ELR (cell line): ENCODE measurements around the gene SYNE1.
"Not testable (repeated sequence)": the region's sequence is repeated elsewhere in the genome, so short reads cannot be mapped to it uniquely, and the experiment has no call there.

Experiments used
- DNase-seq: peaks from one replicate; pipeline ENCODE4 v3.0.0-alpha.2; 2015; ENCODE audit warnings: low read depth

SYNE1 gene

DNA sequence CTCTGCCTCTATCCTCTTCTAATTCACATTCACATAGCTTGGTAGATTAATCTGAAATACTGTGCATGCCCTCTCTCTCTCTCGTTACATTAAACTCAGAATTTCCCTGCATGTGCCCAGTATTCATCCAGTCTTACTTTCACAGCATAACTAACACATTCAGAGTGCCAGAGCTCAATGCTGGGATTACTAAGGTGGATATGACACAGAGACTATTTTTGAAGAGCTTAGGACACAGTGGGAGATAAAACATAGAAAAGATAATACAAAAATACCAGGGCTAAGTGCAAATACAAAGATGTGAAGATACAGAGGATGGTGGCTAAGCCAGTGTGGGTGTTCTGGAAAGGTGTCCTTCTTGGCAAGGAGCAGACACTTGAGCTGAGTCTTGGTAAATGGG, 6.3 kb downstream of the SYNE1 start:
- no peak for DNase-seq

DNA sequence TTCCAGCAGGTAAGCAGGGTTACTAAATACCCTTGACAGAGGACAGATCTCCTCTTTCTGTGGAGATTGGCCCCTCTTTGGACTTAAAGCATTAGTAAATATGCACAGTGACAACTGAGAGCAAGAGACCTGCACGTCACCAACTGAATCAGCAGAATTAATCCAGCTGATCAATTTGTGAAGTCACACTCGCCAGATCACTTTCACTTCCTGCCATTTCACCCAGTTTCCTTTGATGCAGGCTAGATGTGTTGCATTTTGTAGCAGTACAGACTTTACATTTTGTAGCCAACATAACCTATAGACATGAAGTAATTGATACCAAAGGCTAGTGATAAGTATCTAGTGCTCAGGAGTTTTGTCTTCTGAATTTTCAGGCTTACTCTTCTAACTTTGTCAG, 11.9 kb downstream of the SYNE1 start:
- DNase-seq = no peak

DNA sequence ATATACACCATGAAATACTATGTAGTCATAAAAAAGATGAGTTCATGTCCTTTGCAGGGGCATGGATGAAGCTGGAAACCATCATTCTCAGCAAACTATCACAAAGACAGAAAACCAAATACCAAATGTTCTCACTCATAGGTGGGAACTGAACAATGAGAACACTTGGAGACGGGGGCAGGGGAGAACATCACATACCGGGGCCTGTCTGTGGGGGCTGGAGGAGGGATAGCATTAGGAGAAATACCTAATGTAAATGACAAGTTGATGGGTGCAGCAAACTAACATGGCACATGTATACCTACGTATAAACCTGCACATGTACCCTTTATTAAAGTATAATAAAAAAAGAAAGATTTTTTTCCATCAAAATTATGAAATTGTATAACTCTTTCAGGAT, 22.4 kb downstream of the SYNE1 start:
- DNase-seq = not testable (repeated sequence)

DNA sequence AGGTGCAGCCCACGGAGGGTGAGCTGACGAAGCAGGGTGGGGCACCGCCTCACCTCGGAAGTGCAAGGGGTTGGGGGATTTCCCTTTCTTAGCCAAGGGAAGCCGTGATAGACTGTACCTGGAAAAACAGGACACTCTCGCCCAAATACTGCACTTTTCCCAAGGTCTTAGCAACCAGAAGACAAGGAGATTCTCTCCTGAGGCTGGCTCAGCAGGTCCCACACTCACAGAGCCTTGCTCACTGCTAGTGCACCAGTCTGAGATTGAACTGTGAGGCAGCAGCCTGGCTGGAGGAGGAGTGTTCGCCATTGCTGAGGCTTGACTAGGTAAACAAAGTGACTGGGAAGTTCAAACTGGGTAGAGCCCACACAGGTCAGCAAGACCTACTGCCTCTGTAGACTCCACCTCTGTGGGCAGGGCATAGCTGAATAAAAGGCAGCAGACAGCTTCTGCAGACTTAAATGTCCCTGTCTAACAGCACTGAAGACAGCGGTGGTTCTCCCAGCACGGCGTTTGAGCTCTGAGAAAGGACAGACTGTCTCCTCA, 28.0 kb downstream of the SYNE1 start:
- no peak for DNase-seq

DNA sequence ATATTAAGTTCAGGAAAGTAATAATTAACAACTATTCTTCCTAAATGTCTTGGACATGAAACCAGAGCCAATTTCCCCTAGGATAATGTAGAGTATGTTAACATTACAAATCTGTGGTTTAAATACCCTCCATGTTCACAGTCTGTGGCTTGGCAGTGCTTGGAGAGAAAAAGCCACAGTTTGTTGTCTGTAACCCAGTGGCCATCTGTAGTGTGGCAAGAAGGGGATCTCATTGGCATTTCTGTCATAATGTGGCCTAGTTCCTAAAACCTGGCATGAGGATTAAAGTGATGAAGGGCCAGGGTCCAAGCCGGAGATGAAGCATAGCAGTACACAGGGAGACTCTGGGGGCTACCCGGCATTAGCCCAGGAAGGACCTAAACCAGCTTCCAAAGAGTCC, 31.2 kb downstream of the SYNE1 start:
- no peak for DNase-seq

DNA sequence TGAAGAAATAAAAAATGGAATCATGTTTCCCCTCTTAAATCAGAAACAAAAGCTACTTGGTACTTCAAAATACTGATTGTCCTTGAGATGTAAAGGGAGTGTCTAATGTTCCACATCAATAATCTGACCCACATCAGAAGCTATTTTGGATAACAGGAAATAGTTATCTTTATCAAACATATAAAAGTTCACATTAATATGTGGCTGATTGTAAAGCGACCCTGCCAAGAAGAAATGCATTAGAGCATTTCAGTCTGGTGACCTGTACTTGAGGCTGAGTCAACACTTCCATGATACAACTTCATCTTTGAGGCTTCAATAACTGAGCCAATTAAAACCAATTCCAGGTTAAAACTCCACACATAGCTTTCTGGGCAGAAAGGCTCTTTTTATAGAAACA, 31.8 kb downstream of the SYNE1 start:
- no peak for DNase-seq

DNA sequence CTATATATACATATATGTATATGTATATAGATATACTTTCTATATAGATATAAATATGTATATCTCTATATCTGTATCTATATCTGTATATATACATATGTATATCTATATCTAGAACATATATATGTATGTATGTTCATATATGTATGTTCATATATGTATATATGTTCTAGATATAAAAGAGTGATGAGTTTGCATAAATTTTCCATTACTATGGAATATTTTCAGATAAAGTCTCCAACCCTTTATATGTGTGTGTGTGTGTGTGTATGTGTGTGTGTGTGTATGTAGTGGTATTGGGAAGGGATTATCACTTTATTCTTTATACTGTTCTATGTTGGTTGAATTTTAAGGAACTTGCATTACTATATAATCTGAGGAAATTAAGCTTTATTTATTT, 33.3 kb downstream of the SYNE1 start:
- DNase-seq = no peak

DNA sequence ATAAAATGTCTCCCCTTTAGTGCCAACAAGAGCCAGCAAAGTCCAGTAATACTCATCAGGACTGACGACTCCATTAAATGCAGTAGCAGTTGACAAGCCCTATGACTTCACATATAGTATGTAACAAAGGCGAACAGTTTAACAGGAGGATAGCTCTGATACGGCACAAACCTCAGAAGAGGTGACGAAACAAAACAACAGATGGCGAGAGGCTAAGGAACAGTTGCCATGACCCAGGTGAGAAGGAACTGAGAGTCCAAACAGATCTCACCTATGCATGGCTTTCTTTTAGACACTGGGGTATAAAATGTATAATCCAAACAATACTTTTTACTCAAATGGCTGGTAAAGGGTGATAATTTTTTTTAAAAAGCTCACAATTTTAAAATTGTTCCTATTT, 37.1 kb downstream of the SYNE1 start:
- DNase-seq = no peak

DNA sequence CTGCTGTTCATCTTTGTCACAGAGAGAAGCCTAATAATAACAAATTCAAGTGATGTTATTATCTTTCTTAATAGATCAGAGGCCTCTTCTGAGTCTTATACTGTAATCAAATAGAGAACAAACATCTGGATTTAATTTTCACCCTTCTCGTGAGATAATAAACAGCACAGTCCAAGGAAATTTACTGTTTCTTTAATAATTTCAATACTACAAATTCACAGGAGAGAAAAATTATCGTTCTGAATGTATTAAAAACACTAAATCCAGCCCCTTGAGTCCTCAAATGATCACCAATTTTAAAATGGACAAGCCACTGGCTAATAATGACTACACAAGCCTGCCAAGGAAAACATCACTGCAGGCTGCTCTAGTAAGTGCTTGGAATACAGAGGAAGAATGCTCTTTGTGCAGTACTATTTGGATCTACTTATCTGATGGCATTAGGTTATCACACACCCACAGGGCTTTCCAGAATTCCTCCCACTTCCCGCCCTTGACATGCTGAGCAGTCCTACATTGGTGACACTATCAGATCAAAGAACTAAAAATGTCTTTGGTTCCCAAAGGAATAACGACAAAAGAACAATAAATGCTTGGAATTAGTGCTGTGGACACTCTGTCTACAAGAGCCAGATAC, 38.1 kb downstream of the SYNE1 start:
- DNase-seq = no peak

DNA sequence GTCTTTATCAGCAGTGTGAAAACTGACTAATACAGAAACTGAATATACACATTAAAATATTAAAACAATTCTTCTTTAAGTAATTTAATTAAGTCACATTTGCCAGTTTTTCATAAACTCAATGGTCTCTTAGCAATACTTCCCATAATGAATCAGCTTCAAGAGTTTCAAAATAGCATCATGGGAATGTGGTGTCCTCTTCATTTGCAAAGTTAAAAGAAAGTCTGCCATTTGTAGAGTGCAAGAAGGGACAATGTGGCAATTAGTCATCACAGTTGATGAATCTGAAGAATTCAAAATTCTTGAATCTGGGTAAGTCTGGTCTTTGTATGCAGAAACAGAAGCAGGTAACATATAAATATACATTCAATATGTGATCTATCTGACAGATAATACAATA, 38.7 kb downstream of the SYNE1 start:
- no peak for DNase-seq

DNA sequence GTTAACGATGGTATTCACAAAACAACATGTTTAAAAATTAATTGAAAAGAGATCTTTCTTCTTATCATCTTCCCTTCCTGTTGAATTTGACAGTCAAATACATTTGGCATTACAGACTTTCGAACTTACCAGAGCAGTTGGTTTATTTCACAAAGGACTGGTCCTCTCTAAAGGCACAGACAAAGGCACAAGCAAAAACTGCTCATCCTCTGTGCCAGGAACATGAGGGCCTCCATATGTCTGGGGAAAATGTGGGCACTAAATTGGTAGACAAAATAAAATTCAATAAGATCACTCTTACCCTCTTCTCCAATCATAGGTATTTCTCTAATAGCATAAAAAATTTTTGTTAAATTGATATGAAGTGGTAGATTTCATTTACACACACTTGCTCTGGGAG, 40.4 kb downstream of the SYNE1 start:
- no peak for DNase-seq

DNA sequence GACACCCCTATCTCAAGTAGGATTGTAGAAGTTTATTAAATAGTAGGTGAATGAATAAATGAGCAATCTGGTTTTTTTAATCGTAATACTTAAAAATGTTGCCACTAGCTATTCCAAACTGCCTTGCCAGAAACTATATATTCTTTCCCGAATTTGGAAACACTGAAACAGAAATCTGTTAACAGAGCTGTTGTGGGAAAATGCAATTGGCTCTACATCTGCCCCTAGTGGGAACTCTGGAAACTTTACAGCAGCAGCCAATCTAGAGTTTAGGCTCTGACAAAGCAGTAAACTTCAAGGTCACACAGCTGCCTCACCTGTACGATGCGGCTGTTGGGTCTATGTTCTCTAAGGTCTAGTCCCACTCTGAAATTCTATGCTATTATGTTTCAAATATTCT, 41.7 kb downstream of the SYNE1 start:
- peak; percentile 30 for DNase-seq

DNA sequence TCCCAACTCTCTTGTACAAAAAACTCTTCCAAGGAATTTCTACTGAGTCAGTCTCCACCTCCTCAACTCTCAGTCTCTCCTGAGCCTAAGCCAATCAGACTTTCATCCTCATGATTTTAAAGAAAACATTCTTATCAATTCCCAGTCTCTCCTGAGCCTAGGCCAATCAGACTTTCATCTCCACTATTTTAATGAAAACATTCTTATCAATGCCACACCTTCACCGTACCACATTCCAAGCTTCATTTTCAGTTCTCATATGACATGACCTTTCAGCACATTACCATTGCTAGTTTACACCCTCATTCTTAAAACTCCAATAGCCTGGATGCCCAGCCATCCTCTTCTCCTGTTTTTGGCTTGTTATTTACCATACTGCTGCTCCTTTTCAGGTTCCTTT, 42.5 kb downstream of the SYNE1 start:
- DNase-seq = no peak

DNA sequence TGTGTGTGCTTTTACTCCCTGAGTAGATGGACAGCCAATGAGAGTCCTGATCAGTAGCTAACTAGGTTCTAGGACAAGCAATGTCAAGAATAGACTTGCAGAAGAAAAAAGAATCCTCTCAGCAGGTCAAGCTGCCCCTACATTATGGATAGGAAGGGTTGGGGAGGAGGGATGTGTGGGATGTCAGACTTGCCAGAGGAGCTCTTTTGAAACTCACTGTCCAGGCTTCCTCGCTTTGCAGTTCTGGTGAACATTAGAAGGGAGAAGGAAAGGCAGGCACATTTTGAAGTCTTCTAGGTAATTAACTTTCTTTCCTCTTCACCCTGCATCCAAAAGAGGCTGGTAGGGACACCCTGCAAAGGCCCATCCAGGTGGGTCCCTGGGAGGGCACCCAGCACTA, 48.7 kb downstream of the SYNE1 start:
- DNase-seq = no peak

DNA sequence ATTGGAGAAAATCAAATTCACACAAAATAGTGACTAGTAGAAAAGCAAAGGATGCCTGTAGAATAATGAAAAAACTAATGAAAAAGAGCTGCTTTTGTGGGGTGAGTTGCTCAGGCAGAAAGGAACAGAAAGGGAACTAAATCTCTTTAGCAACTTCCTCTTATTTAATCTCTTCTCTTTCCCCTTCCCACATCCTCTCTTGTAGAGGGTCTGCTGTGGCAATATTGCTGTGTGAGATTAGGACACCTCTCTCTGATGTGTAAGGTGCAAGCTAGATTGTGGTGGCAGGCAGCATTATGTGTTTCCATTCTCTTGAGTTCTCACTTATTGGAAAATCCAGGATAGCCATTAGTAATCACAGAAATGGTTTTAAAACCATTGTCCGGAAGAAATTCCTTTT, 49.7 kb downstream of the SYNE1 start:
- no peak for DNase-seq

DNA sequence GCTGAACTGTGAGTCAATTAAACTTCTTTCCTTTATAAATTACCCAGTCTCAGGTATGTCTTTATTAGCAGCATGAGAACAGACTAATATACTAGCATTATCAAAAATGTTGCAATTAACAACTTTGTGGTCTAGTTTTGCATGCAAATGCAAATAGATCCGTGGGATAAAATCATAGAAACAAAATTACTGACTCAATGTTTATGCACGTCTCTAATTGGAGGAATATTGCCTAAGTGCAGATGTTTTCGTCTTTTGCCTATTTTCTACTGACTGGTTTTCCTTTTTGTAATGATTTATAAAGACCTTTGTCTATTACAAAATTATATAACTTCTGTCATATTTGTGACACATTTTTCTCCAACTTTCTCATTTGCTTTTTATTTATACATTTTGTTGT, 51.9 kb downstream of the SYNE1 start:
- DNase-seq = no peak

DNA sequence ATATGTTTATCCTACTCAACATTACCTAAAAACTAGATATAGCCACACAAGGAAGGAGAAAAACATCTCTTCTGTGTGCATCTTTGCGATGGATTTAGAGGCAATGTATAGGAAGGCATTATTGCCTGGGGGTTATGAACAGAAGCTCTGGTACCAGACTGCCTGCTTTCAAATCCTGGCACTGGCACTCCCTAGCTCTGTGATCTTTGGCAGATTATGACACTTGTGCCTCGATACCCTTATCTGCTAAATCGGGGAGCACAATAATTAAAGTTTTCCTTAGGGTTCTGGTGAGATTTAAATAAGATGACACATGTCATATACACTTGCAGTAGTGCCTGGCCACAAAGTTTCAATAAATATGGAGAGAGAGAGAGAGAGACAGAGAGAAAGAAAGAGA, 53.3 kb downstream of the SYNE1 start:
- DNase-seq = no peak

DNA sequence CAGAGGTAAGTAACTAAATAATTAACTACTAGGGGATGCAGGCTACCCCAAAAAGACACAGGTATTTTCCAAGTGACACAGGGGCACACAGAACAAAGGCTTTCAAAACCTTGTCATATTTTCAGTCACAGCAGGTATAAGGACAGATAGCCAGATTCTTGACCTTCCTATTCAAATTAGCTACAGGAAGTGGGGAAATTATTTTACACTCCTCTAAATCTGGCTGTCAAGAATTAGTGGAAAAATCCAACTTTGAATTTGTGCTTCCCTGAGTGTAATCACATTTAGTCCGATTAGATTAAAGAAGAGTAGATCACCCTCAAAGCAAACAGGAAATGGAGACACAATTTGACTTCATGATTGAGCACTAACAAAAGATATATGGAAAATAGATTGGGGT, 60.6 kb downstream of the SYNE1 start:
- DNase-seq = no peak

DNA sequence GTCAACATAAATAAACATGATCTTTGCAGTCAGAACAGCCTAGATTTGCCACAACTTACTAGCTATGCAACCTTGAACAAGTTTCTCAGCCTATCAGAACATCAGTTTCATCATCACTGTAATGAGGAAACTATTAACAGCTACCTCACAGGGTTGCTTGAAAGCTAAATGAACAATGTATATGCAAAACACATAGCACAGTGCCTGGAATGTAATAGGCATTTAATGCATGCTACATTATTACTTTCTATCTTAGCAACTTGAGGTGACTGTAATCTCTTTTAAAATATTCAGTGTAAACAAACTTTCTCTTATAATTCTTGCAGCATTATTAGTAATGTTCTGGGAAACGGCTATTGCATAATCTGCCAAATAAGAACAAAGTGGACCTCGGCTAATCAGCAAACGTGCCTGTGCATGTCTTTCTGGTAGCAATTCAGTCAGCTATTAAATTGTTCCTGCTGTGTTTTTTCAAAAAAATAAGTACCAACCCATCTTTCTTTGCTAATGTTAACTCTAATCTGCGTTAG, 61.5 kb downstream of the SYNE1 start:
- DNase-seq = no peak

DNA sequence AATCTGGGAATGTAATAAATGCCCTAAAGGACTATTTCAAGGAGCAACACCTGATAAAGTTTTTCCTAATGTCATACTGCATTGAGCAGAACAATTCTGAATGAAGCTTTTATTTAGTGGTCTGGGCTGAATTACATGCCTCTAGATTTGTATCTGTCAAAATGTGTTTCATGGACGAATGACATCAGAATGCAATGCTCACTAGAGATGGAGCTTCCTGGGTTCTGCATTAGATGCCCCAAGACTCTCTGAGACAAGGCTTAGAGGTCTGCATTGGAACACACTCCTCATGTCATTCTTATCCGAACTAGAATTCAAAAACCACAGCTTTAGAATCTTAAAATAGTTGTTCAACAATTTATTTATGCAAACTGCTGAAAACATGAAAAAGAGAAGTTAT, 62.0 kb downstream of the SYNE1 start:
- no peak for DNase-seq

DNA sequence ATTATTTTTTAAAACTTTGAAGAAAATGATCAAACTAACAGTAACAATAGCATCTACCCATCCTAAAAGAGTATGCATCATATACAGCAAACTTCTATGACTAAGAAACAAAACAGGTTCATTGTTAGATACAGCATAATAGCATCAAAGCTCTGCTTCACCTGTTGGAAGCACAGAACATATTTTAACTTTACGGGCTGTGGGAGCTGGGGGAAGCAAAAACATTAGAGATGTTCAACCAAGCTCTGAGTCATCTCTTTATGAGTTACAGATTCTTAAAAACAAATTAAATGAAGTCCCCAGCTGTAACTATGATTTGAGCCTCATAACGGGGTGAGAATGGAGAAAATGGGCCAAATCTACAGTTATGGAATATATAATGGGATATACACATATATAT, 63.4 kb downstream of the SYNE1 start:
- DNase-seq = no peak

DNA sequence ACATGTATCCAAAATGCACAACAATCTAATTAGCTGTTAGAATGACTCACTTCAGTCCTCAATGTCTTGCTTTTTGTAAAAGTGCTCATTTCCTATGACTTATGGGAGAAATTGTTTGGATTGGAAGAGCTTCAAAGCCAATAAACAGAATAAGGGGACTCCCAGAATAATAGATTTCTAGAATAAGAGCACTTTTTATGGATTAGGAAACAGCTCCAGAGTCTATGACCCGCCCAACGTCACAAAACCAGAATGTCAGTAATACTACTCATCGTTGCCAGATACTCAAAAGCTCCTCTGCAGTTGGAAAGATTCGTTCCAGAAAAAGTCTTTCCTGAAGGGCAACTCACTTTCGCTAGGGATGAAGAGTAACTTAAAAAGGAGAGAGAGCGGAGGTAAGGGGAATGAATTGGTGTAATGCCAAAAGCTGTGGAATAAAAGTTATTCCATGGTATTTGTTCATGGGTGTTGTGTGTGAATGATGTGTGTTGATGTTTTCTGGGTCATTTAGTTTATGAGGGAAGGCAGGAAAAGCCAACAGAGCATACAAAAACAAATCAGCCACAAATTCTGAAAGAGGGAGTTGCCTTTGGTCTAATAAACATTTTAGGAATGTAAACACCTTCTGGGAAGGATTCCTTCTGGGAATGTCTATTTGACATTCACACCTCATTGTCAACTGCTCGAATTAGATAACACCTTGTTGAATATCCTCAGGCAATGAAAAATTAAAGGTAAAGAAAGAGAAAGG, 64.6 kb downstream of the SYNE1 start:
- no peak for DNase-seq

DNA sequence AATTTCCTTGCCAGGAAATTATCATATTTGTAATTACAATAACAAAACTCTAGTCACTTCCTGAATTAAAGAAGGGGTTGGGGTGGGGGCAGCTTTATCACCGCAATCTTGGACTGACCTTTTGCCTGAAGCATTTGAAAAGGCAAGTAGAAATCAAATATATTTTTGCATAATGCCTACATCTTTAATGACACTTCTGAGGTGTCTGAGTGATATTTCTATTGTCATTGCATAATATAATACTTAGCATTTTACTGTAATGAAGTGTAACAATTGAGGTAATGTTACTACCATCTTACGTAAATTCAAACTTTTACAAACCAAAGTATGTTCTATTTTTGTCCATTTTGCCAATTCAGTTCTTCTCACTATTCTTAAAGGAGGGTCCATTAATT, 65.2 kb downstream of the SYNE1 start:
- no peak for DNase-seq

DNA sequence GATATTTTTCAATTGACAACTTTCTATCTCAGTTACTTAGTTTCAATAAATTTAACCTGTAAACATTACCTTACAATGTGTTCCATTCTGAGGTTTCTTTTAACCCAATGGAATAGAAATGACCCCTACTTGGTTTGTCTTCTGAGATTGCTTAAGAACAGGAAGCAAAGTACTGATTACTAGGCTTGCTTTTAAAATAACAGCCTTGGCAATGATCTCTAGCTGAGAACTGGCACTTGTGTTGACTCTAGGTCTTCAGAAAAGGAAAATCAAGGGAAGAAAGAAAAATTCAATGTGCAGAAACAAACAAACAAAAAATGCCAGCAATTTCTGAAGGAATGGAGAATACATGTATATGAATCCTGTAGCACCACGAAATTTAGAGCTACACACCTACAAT, 66.1 kb downstream of the SYNE1 start:
- no peak for DNase-seq
